HG03457 (cell line): Measurements from ENCODE around the gene RHCG.

Source experiments
- ATAC-seq: cut with Tn5 transposase; IDR thresholded peaks from one replicate; pipeline ENCODE4 v1.9.1; 2021; ENCODE audit warnings: moderate number of reproducible peaks; ENCODE audit not compliant: unreplicated experiment

Gene RHCG

GRCh38 chr15:89496155-89497098 is at the start of gene RHCG:
Gene RHCG, minus strand, starts transcription at chr15:89496583. Its CDS starts 39 bp downstream, at chr15:89496544.
- ATAC-seq = no peak

GRCh38 chr15:89543389-89543788 is 47.0 kb upstream of the RHCG start:
- ATAC-seq = no peak

DNA sequence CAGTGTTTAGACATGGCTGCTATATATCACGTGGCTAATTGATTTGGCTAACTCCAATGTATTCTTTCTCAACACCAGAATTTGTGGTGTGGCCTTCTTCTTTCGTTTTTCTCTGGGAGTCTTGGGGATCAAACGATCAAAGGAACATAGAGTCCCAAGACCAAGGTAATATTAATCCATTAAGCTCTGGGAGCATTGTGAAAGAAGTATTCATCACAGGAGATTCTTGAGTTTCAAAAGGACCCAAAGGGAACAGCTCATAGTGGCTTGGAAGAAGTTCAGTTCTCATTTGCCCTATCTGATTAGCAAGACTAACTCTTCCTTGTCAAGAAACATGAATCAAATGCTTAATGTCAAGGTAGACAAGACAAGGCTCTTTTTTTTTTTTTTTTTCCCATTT is 46.0 kb upstream of the RHCG start:
- ATAC-seq = no peak

DNA sequence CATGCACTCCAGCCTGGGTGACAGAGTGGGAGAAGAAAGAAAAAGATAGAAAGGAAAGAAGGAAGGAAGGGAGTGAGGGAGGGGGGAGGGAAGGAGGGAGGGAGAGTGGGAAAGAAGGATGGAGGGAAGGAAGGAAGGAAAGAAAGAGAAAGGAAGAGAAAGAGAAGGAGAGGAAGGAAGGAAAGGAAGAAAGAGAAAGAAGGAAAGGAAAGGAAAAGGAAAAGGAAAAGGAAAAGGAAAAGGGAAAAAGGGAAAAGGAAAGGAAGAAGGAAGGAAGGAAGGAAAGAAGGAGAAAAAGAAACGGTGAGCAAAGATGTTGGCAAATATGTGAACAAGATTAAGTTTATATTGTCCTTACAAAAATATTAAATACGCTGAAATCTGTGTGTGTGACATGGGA is 42.6 kb upstream of the RHCG start:
- ATAC-seq = no peak

- ATAC-seq = no peak
These were observed 37.6 kb upstream of the RHCG start for GRCh38 chr15:89533861-89534544.

DNA sequence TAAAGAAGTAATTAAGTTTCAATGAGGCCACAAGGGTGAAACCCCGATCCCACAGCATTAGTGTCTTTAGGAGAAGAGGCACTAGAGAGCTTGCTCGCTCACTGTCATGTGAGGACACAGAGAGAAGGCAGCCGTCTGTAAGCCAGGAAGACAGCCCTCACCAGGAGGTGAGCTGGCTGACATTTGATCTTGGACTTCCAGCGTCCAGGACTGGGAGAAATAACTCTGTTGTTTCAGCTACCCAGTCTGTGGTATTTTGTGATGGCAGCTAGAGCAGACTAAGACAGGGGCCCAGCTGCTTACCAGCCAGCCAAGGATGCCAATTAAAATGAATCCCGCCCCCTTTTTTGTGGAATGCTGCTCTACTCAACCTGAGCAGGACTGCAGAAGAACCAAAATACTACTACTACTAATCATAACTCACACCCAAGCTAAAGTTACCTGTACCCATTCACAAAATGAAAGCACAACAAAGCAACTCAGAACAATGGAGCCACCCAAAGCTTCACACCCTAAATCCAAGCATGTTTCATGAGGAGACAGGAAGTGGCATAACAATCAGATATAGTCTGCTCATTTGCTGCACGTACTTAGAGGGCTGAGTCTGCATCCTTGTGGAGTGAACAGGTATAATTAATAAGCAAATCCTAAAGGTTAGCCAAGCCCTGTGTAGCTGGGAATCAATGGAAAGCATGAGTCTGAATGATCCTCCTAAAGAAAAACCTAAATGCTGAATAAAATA is 35.6 kb upstream of the RHCG start:
- no peak for ATAC-seq

GRCh38 chr15:89530976-89531375 is 34.6 kb upstream of the RHCG start:
- ATAC-seq = no peak

DNA sequence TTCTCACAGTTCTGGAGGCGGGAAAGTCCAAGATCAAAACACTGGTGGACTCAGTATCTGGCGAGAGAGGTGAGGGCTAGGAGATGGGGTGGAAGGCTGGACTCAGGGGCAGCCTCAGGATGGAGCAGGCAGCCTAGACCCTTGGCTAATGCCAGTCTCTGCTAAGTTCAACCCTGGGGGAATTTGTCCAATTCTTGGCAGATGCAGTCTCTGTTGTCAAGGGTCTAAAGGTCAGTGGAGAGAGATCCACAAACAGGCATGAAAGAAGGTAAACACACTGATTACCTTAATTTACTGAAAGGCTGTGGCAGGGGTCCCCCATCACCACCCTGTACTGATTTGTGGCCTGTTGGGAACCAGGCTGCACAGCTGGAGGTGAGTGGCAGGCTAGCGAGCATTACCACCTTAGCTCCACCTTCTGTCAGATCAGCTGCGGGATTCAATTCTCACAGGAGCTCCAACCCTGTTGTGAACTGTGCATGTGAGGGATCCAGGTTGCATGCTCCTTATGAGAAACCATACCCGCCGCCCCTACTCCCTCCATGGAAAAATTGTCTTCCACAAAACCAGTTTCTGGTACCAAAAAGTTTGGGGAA is 32.5 kb upstream of the RHCG start:
- no peak for ATAC-seq

GRCh38 chr15:89526601-89527441 is 30.4 kb upstream of the RHCG start:
- ATAC-seq = no peak

- no peak for ATAC-seq
These were observed 29.8 kb upstream of the RHCG start for GRCh38 chr15:89526181-89526580.

DNA sequence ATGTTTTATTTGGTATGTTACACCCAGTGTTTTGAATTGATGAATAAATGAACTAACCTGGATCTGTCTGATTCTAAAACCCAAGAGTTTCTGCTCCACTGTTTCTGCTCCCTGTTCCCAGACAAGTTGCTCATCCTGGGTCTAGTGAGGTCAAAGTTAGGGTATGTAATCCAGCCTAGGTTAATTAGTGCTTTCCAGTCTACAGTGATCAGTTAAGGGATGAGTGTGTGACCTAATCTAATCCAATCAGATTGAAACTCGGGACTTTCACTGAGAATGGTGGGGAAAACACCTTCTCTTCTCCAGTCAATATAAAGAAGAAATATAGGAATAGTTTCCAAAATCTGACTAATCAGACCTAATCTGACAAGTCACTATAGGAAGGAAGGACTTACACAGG is 27.8 kb upstream of the RHCG start:
- ATAC-seq = no peak

DNA sequence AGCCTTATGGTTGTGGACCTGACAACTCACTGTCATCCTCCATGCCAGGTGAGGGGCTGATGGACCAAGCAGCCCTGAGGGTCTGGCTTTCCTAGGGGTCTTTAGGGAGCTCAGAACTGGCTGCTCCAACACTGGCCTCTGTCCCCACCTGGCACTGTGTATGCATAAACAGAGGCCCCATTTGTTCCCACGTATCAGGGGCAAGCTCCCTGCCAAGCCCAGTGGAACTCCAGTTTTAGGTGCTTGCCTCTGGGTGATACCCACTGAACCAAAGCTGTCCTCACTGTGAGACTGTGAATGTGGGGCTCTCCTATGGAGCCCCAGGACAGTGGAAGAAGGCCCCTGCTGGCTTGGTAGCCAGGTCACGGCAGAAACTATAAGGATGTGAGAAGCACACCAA is 26.7 kb upstream of the RHCG start:
- ATAC-seq = no peak

GRCh38 chr15:89521605-89522004 is 25.2 kb upstream of the RHCG start:
- no peak for ATAC-seq

DNA sequence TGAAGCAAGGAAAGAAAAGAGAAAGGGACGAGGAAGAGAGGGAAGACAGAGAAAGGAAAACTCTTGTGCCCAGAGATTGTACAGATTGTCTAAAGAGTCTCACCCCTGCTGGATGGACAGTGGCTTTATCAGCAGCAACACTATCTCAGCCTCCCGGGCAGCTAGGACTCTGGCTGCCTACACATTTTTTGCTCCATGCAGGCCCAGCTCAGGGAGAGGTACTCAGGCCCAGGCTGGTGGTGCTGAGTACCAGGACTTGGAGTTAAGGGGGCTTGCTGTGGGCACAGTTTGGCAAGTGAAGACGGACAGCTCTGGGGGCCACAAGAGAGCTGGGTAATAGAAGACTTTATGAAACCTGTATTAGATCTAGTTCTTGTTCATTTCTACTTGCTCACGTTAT is 19.1 kb upstream of the RHCG start:
- no peak for ATAC-seq

GRCh38 chr15:89514596-89515406 is 18.4 kb upstream of the RHCG start:
- no peak for ATAC-seq

DNA sequence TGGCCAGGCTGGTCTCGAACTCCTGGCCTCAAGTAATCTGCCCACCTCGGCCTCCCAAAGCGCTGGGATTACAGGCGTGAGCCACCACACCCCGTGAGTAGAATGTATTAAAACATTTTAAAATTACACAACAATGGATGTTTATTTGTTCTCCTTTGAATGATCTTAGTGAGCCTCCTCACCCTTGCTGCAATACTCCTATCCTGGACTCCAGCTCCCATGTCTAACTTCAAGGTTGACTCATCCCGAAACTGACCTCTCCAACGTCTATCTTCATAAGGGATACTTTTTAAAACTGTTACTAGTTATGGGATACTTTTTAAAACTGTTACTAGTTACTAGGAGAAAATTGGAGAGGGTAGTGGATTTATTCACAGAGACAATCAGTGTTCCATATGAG is 17.8 kb upstream of the RHCG start:
- no peak for ATAC-seq

DNA sequence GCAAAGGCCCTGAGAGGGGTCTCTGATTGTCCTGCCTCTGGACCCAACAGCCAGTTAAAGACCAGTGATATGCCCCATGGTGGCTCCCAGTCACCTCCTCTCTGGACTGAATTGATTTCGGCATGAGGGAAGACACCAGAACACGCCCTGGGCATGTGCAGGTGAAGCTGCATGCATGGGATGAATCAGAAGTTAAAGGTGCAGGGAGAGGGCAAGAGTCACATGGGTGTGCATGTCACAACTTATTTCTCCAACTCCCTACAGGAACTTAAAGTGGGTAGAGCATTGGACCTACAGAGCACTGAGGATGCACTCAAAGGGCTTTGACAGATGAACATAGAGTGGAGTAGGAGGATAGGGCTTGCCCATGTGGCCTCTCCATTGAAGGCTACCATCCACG is 16.9 kb upstream of the RHCG start:
- ATAC-seq = no peak

DNA sequence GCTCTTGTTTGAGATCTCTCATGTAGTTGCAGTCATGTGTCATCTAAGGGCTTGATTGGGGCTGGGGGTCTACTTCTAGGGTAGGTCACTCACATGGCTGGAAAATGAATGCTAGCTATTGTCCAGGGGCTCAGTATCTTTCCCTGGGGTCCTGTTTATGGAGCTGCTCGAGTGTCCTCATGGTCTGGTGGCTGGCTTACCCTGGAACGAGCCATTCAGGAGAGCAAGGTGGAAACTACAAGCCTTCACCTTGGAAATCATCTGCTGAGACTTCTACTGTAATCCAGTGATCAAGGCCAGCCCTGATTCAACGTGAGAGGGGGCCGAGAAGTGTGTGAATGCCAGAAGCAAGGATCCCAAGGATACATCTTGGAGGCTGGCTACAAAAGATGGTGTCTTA is 16.2 kb upstream of the RHCG start:
- ATAC-seq = no peak

DNA sequence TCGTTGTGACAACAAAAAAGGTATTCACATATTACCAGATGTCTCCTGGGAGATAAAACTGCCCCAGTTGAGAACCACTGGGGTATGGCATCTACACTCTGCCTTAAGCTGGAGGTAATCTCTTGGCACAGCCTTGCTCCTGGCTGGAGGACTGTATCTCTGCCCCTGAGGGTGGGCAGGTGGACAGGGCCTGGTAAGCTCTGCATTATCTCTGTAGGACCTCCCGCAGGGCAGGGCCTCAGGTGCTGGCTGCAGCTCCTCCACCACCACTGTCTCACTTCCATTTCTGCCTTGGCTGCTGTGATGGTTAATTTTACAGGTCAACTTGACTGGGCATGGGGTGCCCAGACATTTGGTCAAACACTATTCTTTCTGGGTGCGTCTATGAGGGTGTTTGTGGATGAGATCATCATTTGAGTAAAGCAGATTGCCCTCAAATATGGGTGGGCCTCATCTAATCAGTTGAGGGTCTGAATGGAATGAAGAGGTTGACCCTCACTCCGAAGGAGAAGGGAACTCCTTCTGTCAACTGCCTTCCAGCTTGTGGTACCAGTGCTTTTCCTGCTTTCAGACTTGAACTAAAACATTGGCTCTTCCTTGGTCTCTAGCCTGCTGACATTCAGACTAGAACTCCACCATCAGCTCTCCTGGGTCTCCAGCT is 9.8 kb upstream of the RHCG start:
- no peak for ATAC-seq
